OCI-LY1 (cell line): Measurements from ENCODE around the gene RBM20.

Source experiments
- H2AFZ ChIP-seq: fragments of 200-600 bp; sonication (generic), shearing (Covaris generic); 2 replicates; pipeline ENCODE4 v1.6.0; 2014; ENCODE audit warnings: antibody characterized with exemption, mild to moderate bottlenecking, low read length
- H3F3A ChIP-seq: fragments of 200-600 bp; sonication (generic), shearing (Covaris generic); 2 replicates; pipeline ENCODE4 v1.6.0; 2014; ENCODE audit warnings: mild to moderate bottlenecking, antibody characterized with exemption, low read length, moderate library complexity; ENCODE audit not compliant: insufficient read depth
- H3K27ac ChIP-seq: fragments of 200-600 bp; sonication (generic); 2 replicates; pipeline ENCODE4 v1.5.1; 2014; ENCODE audit warnings: low read length, mixed run types, mild to moderate bottlenecking, low read depth; ENCODE audit not compliant: poor library complexity, severe bottlenecking
- H3K27me3 ChIP-seq: fragments of 200-600 bp; sonication (generic); 2 replicates; pipeline ENCODE4 v1.6.0; 2014; ENCODE audit warnings: antibody characterized with exemption, mild to moderate bottlenecking, low read length, moderate library complexity; ENCODE audit not compliant: insufficient read depth
- H3K36me3 ChIP-seq: fragments of 200-600 bp; sonication (generic); 2 replicates; pipeline ENCODE4 v1.6.1; 2014; ENCODE audit warnings: mild to moderate bottlenecking, antibody characterized with exemption, low read length, moderate library complexity, mixed read lengths; ENCODE audit not compliant: insufficient read depth
- H3K4me1 ChIP-seq: fragments of 200-600 bp; sonication (generic); 2 replicates; pipeline ENCODE4 v1.5.1; 2014; ENCODE audit warnings: mild to moderate bottlenecking, low read length, moderate library complexity; ENCODE audit not compliant: insufficient read depth, severe bottlenecking
- H3K4me2 ChIP-seq: fragments of 200-600 bp; sonication (generic), shearing (Covaris generic); 2 replicates; pipeline ENCODE4 v1.6.1; 2014; ENCODE audit warnings: low read length
- H3K4me3 ChIP-seq: fragments of 200-600 bp; sonication (generic); 2 replicates; pipeline ENCODE4 v1.5.1; 2014; ENCODE audit warnings: low read length, low read depth, mild to moderate bottlenecking, mixed read lengths; ENCODE audit not compliant: poor library complexity, severe bottlenecking
- H3K79me2 ChIP-seq: fragments of 200-600 bp; shearing (Covaris generic); 2 replicates; pipeline ENCODE4 v1.6.1; 2016; ENCODE audit warnings: mixed run types, low read length, mixed read lengths; ENCODE audit not compliant: insufficient read depth
- H3K9ac ChIP-seq: fragments of 200-600 bp; sonication (generic), shearing (Covaris generic); 2 replicates; pipeline ENCODE4 v1.6.1; 2014; ENCODE audit warnings: mild to moderate bottlenecking, low read length, mixed read lengths
- H3K9me2 ChIP-seq: fragments of 200-600 bp; sonication (generic), shearing (Covaris generic); 2 replicates; pipeline ENCODE4 v1.6.1; 2014; ENCODE audit warnings: low read depth, mild to moderate bottlenecking, low read length, mixed read lengths
- H3K9me3 ChIP-seq: fragments of 200-600 bp; shearing (Covaris generic); 2 replicates; pipeline ENCODE4 v1.6.1; 2014; ENCODE audit warnings: low read length, mixed read lengths
- H4K20me1 ChIP-seq: fragments of 200-600 bp; sonication (generic), shearing (Covaris generic); 2 replicates; pipeline ENCODE4 v1.6.0; 2016; ENCODE audit warnings: mild to moderate bottlenecking, low read length; ENCODE audit not compliant: insufficient read depth
- CTCF ChIP-seq: fragments of 200-600 bp; sonication (generic), shearing (Covaris generic); IDR thresholded peaks from 2 replicates; pipeline ENCODE4 v1.5.1; 2017; ENCODE audit warnings: mild to moderate bottlenecking, antibody characterized with exemption, low read length, moderate library complexity, mixed read lengths
- EZH2 ChIP-seq: fragments of 200-600 bp; sonication (generic), shearing (Covaris generic); IDR thresholded peaks from 2 replicates; pipeline ENCODE4 v1.8.0; 2017; ENCODE audit warnings: borderline replicate concordance, mixed run types, mild to moderate bottlenecking, antibody characterized with exemption, low read length, moderate library complexity, mixed read lengths

The RBM20 gene

GRCh38 chr10:110686949-110687348, 42.8 kb downstream of the RBM20 start:
- Histone ChIP-seq H3K27me3 (no peaks in the 10 kb centered on the region), H3K4me3 (no peak overlapping the region), H3F3A (no peaks in the 10 kb centered on the region), H4K20me1 (no peaks in the 10 kb centered on the region), H3K9me2 (no peaks in the 10 kb centered on the region), H3K27ac (no peak overlapping the region), H2AFZ (no peak overlapping the region), H3K79me2 (no peaks in the 10 kb centered on the region), H3K9ac (no peak overlapping the region), H3K4me1 (peaks cover 38% of the 10 kb centered on the region), H3K36me3 (no peaks in the 10 kb centered on the region), H3K4me2 (no peak overlapping the region), H3K9me3 (peaks cover 6% of the 10 kb centered on the region; the same call in 1 of the 2 replicates)
- TF ChIP-seq EZH2 (no peak), CTCF (no peak)

DNA sequence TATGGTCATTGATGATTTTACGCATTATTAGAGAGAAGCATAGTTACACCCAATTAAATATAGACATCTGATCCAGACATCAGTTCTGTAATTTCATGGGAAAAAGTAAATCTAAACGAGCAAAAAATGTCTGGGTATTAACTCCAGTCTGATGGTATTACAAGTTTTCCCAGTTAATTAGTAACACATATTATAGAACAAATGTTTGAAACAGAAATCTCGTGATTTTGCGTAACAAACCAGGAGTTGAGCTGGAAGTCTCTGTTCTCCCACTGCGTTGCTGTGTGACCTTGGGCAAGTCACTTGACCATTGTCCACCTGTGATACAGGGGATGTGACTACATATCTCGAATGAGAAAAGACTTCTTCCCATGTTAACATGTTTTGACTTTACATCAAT, 43.3 kb downstream of the RBM20 start:
- Histone ChIP-seq H3F3A (no peaks in the 10 kb centered on the region), H4K20me1 (no peaks in the 10 kb centered on the region), H3K36me3 (no peaks in the 10 kb centered on the region), H3K27me3 (no peaks in the 10 kb centered on the region), H3K4me2 (no peak overlapping the region), H3K27ac (no peak overlapping the region), H3K4me3 (no peak overlapping the region), H3K9me3 (peaks cover 9% of the 10 kb centered on the region; the same call in 1 of the 2 replicates), H3K9me2 (no peaks in the 10 kb centered on the region), H3K79me2 (no peaks in the 10 kb centered on the region), H3K4me1 (peaks cover 34% of the 10 kb centered on the region), H2AFZ (no peak overlapping the region), H3K9ac (no peak overlapping the region)
- TF ChIP-seq CTCF (no peak), EZH2 (no peak)

DNA sequence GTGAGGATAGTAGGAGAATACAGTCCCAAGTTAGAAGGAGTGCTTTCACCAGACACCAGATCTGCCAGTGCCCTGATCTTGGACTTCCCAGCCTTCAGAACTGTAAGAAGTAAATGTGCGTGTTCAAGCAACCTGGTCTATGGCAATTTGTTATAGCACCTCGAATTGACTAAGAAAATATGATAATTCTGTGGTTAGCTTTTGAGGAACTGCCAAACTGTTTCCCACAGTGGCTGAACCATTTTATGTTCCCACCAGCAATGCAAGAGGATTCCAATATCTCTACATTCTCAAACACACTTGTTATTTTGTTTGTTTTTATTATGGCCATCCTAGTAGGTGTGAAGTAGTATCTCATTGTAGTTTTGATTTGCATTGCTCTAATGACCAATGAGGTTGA, 47.0 kb downstream of the RBM20 start:
- H3K4me1 ChIP-seq, result no peaks in the 10 kb centered on the region

More for the DNA sequence above, 47.0 kb downstream of the RBM20 start:
- no peaks in the 10 kb centered on the region for H3K36me3 ChIP-seq
- H3K4me2 ChIP-seq, result no peak overlapping the region
- H4K20me1 ChIP-seq, result no peaks in the 10 kb centered on the region
- H3K4me3 ChIP-seq, result no peak overlapping the region
- H3K9me3 ChIP-seq, result peaks cover 12% of the 10 kb centered on the region; the same call in 1 of the 2 replicates
- H2AFZ ChIP-seq, result no peak overlapping the region
- no peak overlapping the region for H3K27ac ChIP-seq
- H3K27me3 ChIP-seq, result no peaks in the 10 kb centered on the region
- H3K9ac ChIP-seq, result no peak overlapping the region
- no peaks in the 10 kb centered on the region for H3K79me2 ChIP-seq
- TF ChIP-seq CTCF, result no peak
- no peak for TF ChIP-seq EZH2
- H3K9me2 ChIP-seq, result no peaks in the 10 kb centered on the region
- H3F3A ChIP-seq, result no peaks in the 10 kb centered on the region
